Spleen (tissue), 11 donors: Measurements from ENCODE around the gene DNAH14. TPM values are rescaled to one million over a fixed set of nuclear protein-coding genes. Genes with fewer than 3 reads are reported as not detected.
A peak's percentile ranks its signal among the peaks of the same experiment; 100 is the strongest.

ENCODE experiments used
- DNase-seq: peaks from one replicate; pipeline ENCODE4 v3.0.0-alpha.2; 2020
- H3K27ac ChIP-seq, 8 donors: fragments of 200-600 bp; sonication (generic) in 7 of 8; 1 replicate in 4 of 8; 2 replicates in 4 of 8; pipeline versions ENCODE4 v1.5.0 to v1.8.0; 2016 to 2021; ENCODE audit warnings: inconsistent platforms in 4 of 8, mild to moderate bottlenecking in 4 of 8, moderate library complexity in 1 of 8
- H3K27me3 ChIP-seq, 7 donors: fragments of 200-600 bp; sonication (generic) in 6 of 7; replicated peaks in 1 of 7; 1 replicate in 4 of 7; 2 replicates in 3 of 7; pipeline versions ENCODE4 v1.5.0 to v1.8.0; 2016 to 2021; ENCODE audit warnings: inconsistent platforms in 3 of 7, mild to moderate bottlenecking in 1 of 7
- H3K36me3 ChIP-seq, 6 donors: fragments of 200-600 bp; sonication (generic) in 5 of 6; 1 replicate in 4 of 6; 2 replicates in 2 of 6; pipeline versions ENCODE4 v1.5.0 to v1.8.0; 2016 to 2021; ENCODE audit warnings: inconsistent platforms in 2 of 6
- H3K4me1 ChIP-seq, 6 donors: fragments of 200-600 bp; sonication (generic) in 5 of 6; 1 replicate in 3 of 6; 2 replicates in 3 of 6; pipeline versions ENCODE4 v1.5.0 to v1.8.0; 2016 to 2021; ENCODE audit warnings: inconsistent platforms in 3 of 6
- H3K4me3 ChIP-seq, 8 donors: fragments of 200-600 bp; sonication (generic) in 7 of 8; 1 replicate in 4 of 8; 2 replicates in 4 of 8; pipeline versions ENCODE4 v1.5.0 to v1.8.0; 2016 to 2021; ENCODE audit warnings: inconsistent platforms in 4 of 8, mild to moderate bottlenecking in 4 of 8, moderate library complexity in 2 of 8
- H3K9me3 ChIP-seq, 8 donors: fragments of 200-600 bp; sonication (generic) in 7 of 8; 1 replicate in 4 of 8; 2 replicates in 4 of 8; pipeline versions ENCODE4 v1.5.0 to v1.8.0; 2016 to 2021; ENCODE audit warnings: inconsistent platforms in 4 of 8
- CTCF ChIP-seq, 11 experiments: fragments of 200-600 bp in 7 of 11; fragments of 450-650 bp in 4 of 11; sonication (generic) in 4 of 11; IDR thresholded peaks in 8 of 11; conservative IDR thresholded peaks in 3 of 11; 1 replicate in 7 of 11; 2 replicates in 4 of 11; pipeline versions ENCODE4 v1.4.0 to v1.8.0; 2016 to 2021; ENCODE audit warnings: antibody characterized with exemption in 11 of 11, inconsistent platforms in 4 of 11, mild to moderate bottlenecking in 1 of 11
- POLR2A ChIP-seq, 3 donors: fragments of 450-650 bp; IDR thresholded peaks; one replicate each; pipeline ENCODE4 v1.5.1; 2017; ENCODE audit warnings: antibody characterized with exemption in 3 of 3, mild to moderate bottlenecking in 1 of 3
- POLR2AphosphoS5 ChIP-seq, 3 donors: sonication (generic); formaldehyde crosslinking; IDR thresholded peaks; one replicate each; pipeline ENCODE4 v1.5.1; 2017; ENCODE audit warnings: antibody characterized with exemption in 3 of 3
- WGBS, 5 donors: extraction: QIAGEN DNeasy Blood & Tissue Kit in 3 of 5; methylation state at CpG; one replicate each; pipeline versions ENCODE4 v1.1.5 to v1.1.7; 2013 to 2018; 5-methylcytosine and 5-hydroxymethylcytosine counted together
- intact Hi-C: fragments of 100-400 bp; cut with DNase I; formaldehyde crosslinking; loops from one replicate; pipeline ENCODE4 v1.15.0; 2023; ENCODE audit warnings: low total_unique reads
- polyA plus RNA-seq, 3 donors: library from polyadenylated mRNA; stranded (reverse); fragments of 200-250 nt; gene quantifications; one replicate each; pipeline ENCODE4 v1.2.1, GENCODE V29; 2013
- total RNA-seq, 7 donors: library from RNA; depleted of rRNA in 3 of 7; stranded (reverse); fragments of >200 nt in 3 of 7; fragmentation: NEBNext Ultra II Directional in 4 of 7; extraction: Animal tissue kit (Norgen Biotek cat#: 25700) in 4 of 7; gene quantifications; one replicate each; pipeline versions ENCODE4 v1.1.0 to v1.2.1, GENCODE V29; 2016 to 2021
- donor health status: healthy with polysubstance abuse.
- donor health status: DM: no; HTN: no; CAD: no; lungs with moderate emphysema.
- donor health status: DM: no; HTN: no; CAD: no.
- donor health status: Bipolar disorder and iron deficiency.
- donor health status: healthy.
- donor health status: DM: no; HTN: no; CAD: no.
- donor health status: DM: yes; HTN: yes; CAD: no.

DNAH14 gene
- total and polyA plus RNA-seq, 10 donors: 0.70 to 6.4 (median 4.8) TPM

- intact Hi-C loops: no loop called here
- Histone ChIP-seq H3K36me3 (no peaks in the 10 kb centered on the region), H3K4me1 (peaks cover 0 to 32% (median 10%) of the 10 kb centered on the region in 6 donors), H3K4me3 (no peak overlapping the region), H3K27me3 (no peaks in the 10 kb centered on the region), H3K27ac (no peak overlapping the region), H3K9me3 (peaks cover 0 to 5% (median 0%) of the 10 kb centered on the region in 8 donors)
- TF ChIP-seq POLR2A (IDR thresholded peaks at IDR 0.05): no peak
- TF ChIP-seq POLR2AphosphoS5 (IDR thresholded peaks at IDR 0.05): no peak
- TF ChIP-seq CTCF (IDR thresholded peaks at IDR 0.05 in 8 of 11, conservative IDR thresholded peaks at IDR 0.05 in 3 of 11): no peak
- 48 to 63% (median 59%) methylated on average over 5 of the region's 5 CpGs for WGBS, 5 donors
- no peak for DNase-seq
Observed at GRCh38 chr1:225434046-225434445, 504.6 kb downstream of the DNAH14 start.

- Histone ChIP-seq H3K27me3 (no peaks in the 10 kb centered on the region), H3K4me1 (peaks cover 0 to 22% (median 5%) of the 10 kb centered on the region in 6 donors), H3K27ac (no peak overlapping the region), H3K4me3 (no peak overlapping the region), H3K9me3 (peaks cover 0 to 5% (median 0%) of the 10 kb centered on the region in 8 donors), H3K36me3 (no peaks in the 10 kb centered on the region)
- intact Hi-C loops: no loop called here
- 60 to 75% (median 71%) methylated on average over 6 of the region's 6 CpGs for WGBS, 5 donors
- DNase-seq: no peak
- TF ChIP-seq POLR2AphosphoS5 (IDR thresholded peaks at IDR 0.05): no peak
- TF ChIP-seq POLR2A (IDR thresholded peaks at IDR 0.05): no peak
Observed at GRCh38 chr1:225435076-225435475, 505.6 kb downstream of the DNAH14 start.

GRCh38 chr1:225435487-225435886, 506.0 kb downstream of the DNAH14 start:
- Histone ChIP-seq H3K27ac (peak overlapping the region in 4 of 8 donors; percentile 15 to 55 (median 50)), H3K4me3 (no peak overlapping the region), H3K4me1 (peaks cover 0 to 22% (median 5%) of the 10 kb centered on the region in 6 donors), H3K9me3 (peaks cover 0 to 5% (median 0%) of the 10 kb centered on the region in 8 donors), H3K36me3 (no peaks in the 10 kb centered on the region), H3K27me3 (no peaks in the 10 kb centered on the region)
- DNase-seq: no peak
- 85 to 93% (median 90%) methylated on average over 1 of the region's 1 CpG for WGBS, 5 donors
- no peak for TF ChIP-seq POLR2AphosphoS5 (IDR thresholded peaks at IDR 0.05)
- intact Hi-C loops: no loop called here

- Histone ChIP-seq H3K27ac (peak overlapping the region in 4 of 8 donors; percentile 15 to 55 (median 50)), H3K4me1 (peaks cover 0 to 22% (median 5%) of the 10 kb centered on the region in 6 donors), H3K4me3 (no peak overlapping the region), H3K36me3 (no peaks in the 10 kb centered on the region), H3K9me3 (peaks cover 0 to 5% (median 0%) of the 10 kb centered on the region in 8 donors), H3K27me3 (no peaks in the 10 kb centered on the region)
- intact Hi-C loops: no loop called here
- 58 to 74% (median 61%) methylated on average over 6 of the region's 6 CpGs for WGBS, 5 donors
- DNase-seq: no peak
- TF ChIP-seq POLR2AphosphoS5 (IDR thresholded peaks at IDR 0.05): peak in 1 of 3 donors; percentile 40
- TF ChIP-seq CTCF (IDR thresholded peaks at IDR 0.05 in 8 of 11, conservative IDR thresholded peaks at IDR 0.05 in 3 of 11): no peak
Observed at GRCh38 chr1:225435957-225436392, 506.5 kb downstream of the DNAH14 start.

- Histone ChIP-seq H3K4me1 (peaks cover 0 to 38% (median 18%) of the 10 kb centered on the region in 6 donors), H3K4me3 (no peak overlapping the region), H3K9me3 (no peaks in the 10 kb centered on the region), H3K36me3 (no peaks in the 10 kb centered on the region), H3K27ac (peak overlapping the region in 2 of 8 donors; percentile 10 to 19), H3K27me3 (no peaks in the 10 kb centered on the region)
- intact Hi-C loops: no loop called here
- 83 to 92% (median 86%) methylated on average over 5 of the region's 5 CpGs for WGBS, 5 donors
- no peak for TF ChIP-seq POLR2A (IDR thresholded peaks at IDR 0.05)
- peak in 6 of 11 experiments; percentile 8 to 33 (median 28) for TF ChIP-seq CTCF (IDR thresholded peaks at IDR 0.05 in 8 of 11, conservative IDR thresholded peaks at IDR 0.05 in 3 of 11)
- no peak for DNase-seq
Observed at GRCh38 chr1:225437710-225438437, 508.4 kb downstream of the DNAH14 start.
